ENCODE data around the gene ATXN1.
"Not testable (repeated sequence)": the region's sequence is repeated elsewhere in the genome, so short reads cannot be mapped to it uniquely, and the experiment has no call there.

GRCh38 chr6:16378360-16378759 lies 382.9 kb downstream of the ATXN1 start:
- not testable (repeated sequence) for TF ChIP-seq CTCF, POLR2A, EP300 (IDR thresholded peaks at IDR 0.05)
